IPS-NIHi7 (cell line): Measurements from ENCODE around the gene GORASP2.

ENCODE experiments used
- DNase-seq: peaks from one replicate; pipeline ENCODE4 v3.0.0; 2012; ENCODE audit warnings: mixed read lengths; ENCODE audit errors: extremely low spot score

Gene GORASP2

GRCh38 chr2:170966648-170967396 is 37.8 kb downstream of the GORASP2 start:
- DNase-seq: peak; percentile 52

- no peak for DNase-seq
These were observed 38.5 kb downstream of the GORASP2 start for GRCh38 chr2:170967553-170967952.

- no peak for DNase-seq
These were observed 39.4 kb downstream of the GORASP2 start for GRCh38 chr2:170968205-170969003.

- no peak for DNase-seq
These were observed 40.0 kb downstream of the GORASP2 start for GRCh38 chr2:170969030-170969429.

- DNase-seq: no peak
These were observed 40.9 kb downstream of the GORASP2 start for GRCh38 chr2:170969872-170970496.

GRCh38 chr2:170971071-170971470 is 42.0 kb downstream of the GORASP2 start:
- no peak for DNase-seq

GRCh38 chr2:170972296-170973224 is 43.5 kb downstream of the GORASP2 start:
- DNase-seq: no peak

- DNase-seq: no peak
These were observed 44.1 kb downstream of the GORASP2 start for GRCh38 chr2:170973225-170973491.

- peak; percentile 94 for DNase-seq
These were observed 44.6 kb downstream of the GORASP2 start for GRCh38 chr2:170973492-170974303.

GRCh38 chr2:170974304-170974993 is 45.4 kb downstream of the GORASP2 start:
- peak; percentile 55 for DNase-seq

- no peak for DNase-seq
These were observed 46.3 kb downstream of the GORASP2 start for GRCh38 chr2:170975127-170975942.

- DNase-seq: no peak
These were observed 46.9 kb downstream of the GORASP2 start for GRCh38 chr2:170975943-170976270.

GRCh38 chr2:170984079-170984478 is 55.0 kb downstream of the GORASP2 start:
- DNase-seq: no peak

- no peak for DNase-seq
These were observed 56.4 kb downstream of the GORASP2 start for GRCh38 chr2:170985407-170985806.

GRCh38 chr2:170986566-170987258 is 57.7 kb downstream of the GORASP2 start:
- no peak for DNase-seq

GRCh38 chr2:170991398-170992182 is 62.5 kb downstream of the GORASP2 start:
- no peak for DNase-seq

- no peak for DNase-seq
These were observed 67.3 kb downstream of the GORASP2 start for GRCh38 chr2:170996316-170996715.
